ENCODE measurements around the gene B3GNT7.

B3GNT7 gene

GRCh38 chr2:231411831-231412617 lies 16.5 kb downstream of the B3GNT7 start:
- DNase-seq: peak in 2 of 3 donors; percentile 17 to 32
- Histone ChIP-seq H3K4me3 (ENCODE audit: insufficient read depth, low read depth, low read length, poor library complexity, severe bottlenecking) (peak overlapping the region; percentile 41), H3K9me3 (ENCODE audit: control insufficient read depth, low read length) (no peaks in the 10 kb centered on the region), H3K36me3 (ENCODE audit: control insufficient read depth, insufficient read depth, low read length) (no peaks in the 10 kb centered on the region), H3K27me3 (replicated peaks; ENCODE audit: control insufficient read depth, insufficient read depth, low read length, poor library complexity, severe bottlenecking) (peaks cover 21% of the 10 kb centered on the region), H3K4me1 (ENCODE audit: control insufficient read depth, insufficient read depth, low read length, poor library complexity, severe bottlenecking) (peaks cover 6% of the 10 kb centered on the region), H3K27ac (ENCODE audit: insufficient read depth, low read length, poor library complexity, severe bottlenecking) (no peak overlapping the region)

GRCh38 chr2:231412618-231412963 lies 17.1 kb downstream of the B3GNT7 start:
- H3K4me1 ChIP-seq (ENCODE audit: control insufficient read depth, insufficient read depth, low read length, poor library complexity, severe bottlenecking): peaks cover 6% of the 10 kb centered on the region
- peaks cover 21% of the 10 kb centered on the region for H3K27me3 ChIP-seq (replicated peaks; ENCODE audit: control insufficient read depth, insufficient read depth, low read length, poor library complexity, severe bottlenecking)
- H3K4me3 ChIP-seq (ENCODE audit: insufficient read depth, low read depth, low read length, poor library complexity, severe bottlenecking): no peak overlapping the region
- H3K36me3 ChIP-seq (ENCODE audit: control insufficient read depth, insufficient read depth, low read length): no peaks in the 10 kb centered on the region
- no peak for DNase-seq
- no peak overlapping the region for H3K27ac ChIP-seq (ENCODE audit: insufficient read depth, low read length, poor library complexity, severe bottlenecking)
- no peaks in the 10 kb centered on the region for H3K9me3 ChIP-seq (ENCODE audit: control insufficient read depth, low read length)

- H3K9me3 ChIP-seq (ENCODE audit: control insufficient read depth, low read length): no peaks in the 10 kb centered on the region
- H3K27ac ChIP-seq (ENCODE audit: insufficient read depth, low read length, poor library complexity, severe bottlenecking): no peak overlapping the region
These were observed 17.9 kb downstream of the B3GNT7 start for GRCh38 chr2:231413456-231413855.

GRCh38 chr2:231413921-231414476 lies 18.5 kb downstream of the B3GNT7 start:
- Histone ChIP-seq H3K4me3 (ENCODE audit: insufficient read depth, low read depth, low read length, poor library complexity, severe bottlenecking) (no peak overlapping the region), H3K4me1 (ENCODE audit: control insufficient read depth, insufficient read depth, low read length, poor library complexity, severe bottlenecking) (peaks cover 6% of the 10 kb centered on the region), H3K9me3 (ENCODE audit: control insufficient read depth, low read length) (no peaks in the 10 kb centered on the region), H3K27me3 (replicated peaks; ENCODE audit: control insufficient read depth, insufficient read depth, low read length, poor library complexity, severe bottlenecking) (peaks cover 21% of the 10 kb centered on the region), H3K36me3 (ENCODE audit: control insufficient read depth, insufficient read depth, low read length) (no peaks in the 10 kb centered on the region), H3K27ac (ENCODE audit: insufficient read depth, low read length, poor library complexity, severe bottlenecking) (no peak overlapping the region)
- no peak for DNase-seq

More at GRCh38 chr2:231413456-231413855, 17.9 kb downstream of the B3GNT7 start:
- DNase-seq: no peak
- H3K4me1 ChIP-seq (ENCODE audit: control insufficient read depth, insufficient read depth, low read length, poor library complexity, severe bottlenecking): peaks cover 6% of the 10 kb centered on the region
- peaks cover 21% of the 10 kb centered on the region for H3K27me3 ChIP-seq (replicated peaks; ENCODE audit: control insufficient read depth, insufficient read depth, low read length, poor library complexity, severe bottlenecking)
- no peak overlapping the region for H3K4me3 ChIP-seq (ENCODE audit: insufficient read depth, low read depth, low read length, poor library complexity, severe bottlenecking)
- H3K36me3 ChIP-seq (ENCODE audit: control insufficient read depth, insufficient read depth, low read length): no peaks in the 10 kb centered on the region

- Histone ChIP-seq H3K36me3 (ENCODE audit: control insufficient read depth, insufficient read depth, low read length) (no peaks in the 10 kb centered on the region), H3K27me3 (replicated peaks; ENCODE audit: control insufficient read depth, insufficient read depth, low read length, poor library complexity, severe bottlenecking) (peaks cover 21% of the 10 kb centered on the region), H3K4me3 (ENCODE audit: insufficient read depth, low read depth, low read length, poor library complexity, severe bottlenecking) (no peak overlapping the region), H3K27ac (ENCODE audit: insufficient read depth, low read length, poor library complexity, severe bottlenecking) (no peak overlapping the region), H3K9me3 (ENCODE audit: control insufficient read depth, low read length) (no peaks in the 10 kb centered on the region), H3K4me1 (ENCODE audit: control insufficient read depth, insufficient read depth, low read length, poor library complexity, severe bottlenecking) (peaks cover 6% of the 10 kb centered on the region)
- DNase-seq: no peak
These were observed 19.5 kb downstream of the B3GNT7 start for GRCh38 chr2:231415029-231415428.

GRCh38 chr2:231418820-231419640 lies 23.5 kb downstream of the B3GNT7 start:
- no peak overlapping the region for H3K27ac ChIP-seq (ENCODE audit: insufficient read depth, low read length, poor library complexity, severe bottlenecking)
- no peaks in the 10 kb centered on the region for H3K4me1 ChIP-seq (ENCODE audit: control insufficient read depth, insufficient read depth, low read length, poor library complexity, severe bottlenecking)
- H3K27me3 ChIP-seq (replicated peaks; ENCODE audit: control insufficient read depth, insufficient read depth, low read length, poor library complexity, severe bottlenecking): peaks cover 6% of the 10 kb centered on the region
- H3K36me3 ChIP-seq (ENCODE audit: control insufficient read depth, insufficient read depth, low read length): no peaks in the 10 kb centered on the region
- DNase-seq: no peak
- H3K4me3 ChIP-seq (ENCODE audit: insufficient read depth, low read depth, low read length, poor library complexity, severe bottlenecking): no peak overlapping the region
- H3K9me3 ChIP-seq (ENCODE audit: control insufficient read depth, low read length): no peaks in the 10 kb centered on the region

- Histone ChIP-seq H3K27me3 (replicated peaks; ENCODE audit: control insufficient read depth, insufficient read depth, low read length, poor library complexity, severe bottlenecking) (no peaks in the 10 kb centered on the region), H3K9me3 (ENCODE audit: control insufficient read depth, low read length) (no peaks in the 10 kb centered on the region), H3K4me1 (ENCODE audit: control insufficient read depth, insufficient read depth, low read length, poor library complexity, severe bottlenecking) (no peaks in the 10 kb centered on the region), H3K27ac (ENCODE audit: insufficient read depth, low read length, poor library complexity, severe bottlenecking) (no peak overlapping the region), H3K36me3 (ENCODE audit: control insufficient read depth, insufficient read depth, low read length) (no peaks in the 10 kb centered on the region), H3K4me3 (ENCODE audit: insufficient read depth, low read depth, low read length, poor library complexity, severe bottlenecking) (no peak overlapping the region)
- no peak for DNase-seq
These were observed 25.6 kb downstream of the B3GNT7 start for GRCh38 chr2:231421051-231421580.

- DNase-seq: no peak
- no peaks in the 10 kb centered on the region for H3K36me3 ChIP-seq (ENCODE audit: control insufficient read depth, insufficient read depth, low read length)
These were observed 26.5 kb downstream of the B3GNT7 start for GRCh38 chr2:231422056-231422455.

GRCh38 chr2:231423176-231423575 lies 27.7 kb downstream of the B3GNT7 start:
- DNase-seq: no peak
- H3K36me3 ChIP-seq (ENCODE audit: control insufficient read depth, insufficient read depth, low read length): no peaks in the 10 kb centered on the region
- H3K27me3 ChIP-seq (replicated peaks; ENCODE audit: control insufficient read depth, insufficient read depth, low read length, poor library complexity, severe bottlenecking): no peaks in the 10 kb centered on the region

More at GRCh38 chr2:231422056-231422455, 26.5 kb downstream of the B3GNT7 start:
- Histone ChIP-seq H3K4me1 (ENCODE audit: control insufficient read depth, insufficient read depth, low read length, poor library complexity, severe bottlenecking) (no peaks in the 10 kb centered on the region), H3K4me3 (ENCODE audit: insufficient read depth, low read depth, low read length, poor library complexity, severe bottlenecking) (no peak overlapping the region), H3K27ac (ENCODE audit: insufficient read depth, low read length, poor library complexity, severe bottlenecking) (no peak overlapping the region), H3K9me3 (ENCODE audit: control insufficient read depth, low read length) (no peaks in the 10 kb centered on the region), H3K27me3 (replicated peaks; ENCODE audit: control insufficient read depth, insufficient read depth, low read length, poor library complexity, severe bottlenecking) (no peaks in the 10 kb centered on the region)

More at GRCh38 chr2:231423176-231423575, 27.7 kb downstream of the B3GNT7 start:
- Histone ChIP-seq H3K4me1 (ENCODE audit: control insufficient read depth, insufficient read depth, low read length, poor library complexity, severe bottlenecking) (no peaks in the 10 kb centered on the region), H3K9me3 (ENCODE audit: control insufficient read depth, low read length) (no peaks in the 10 kb centered on the region), H3K27ac (ENCODE audit: insufficient read depth, low read length, poor library complexity, severe bottlenecking) (no peak overlapping the region), H3K4me3 (ENCODE audit: insufficient read depth, low read depth, low read length, poor library complexity, severe bottlenecking) (no peak overlapping the region)
